Hepatocyte (in vitro differentiated cells): ENCODE results near the gene PRDM5.

ENCODE experiments used
- CTCF ChIP-seq: fragments of 200-600 bp; sonication (generic); IDR thresholded peaks from 2 replicates; pipeline ENCODE4 v1.5.1; 2016; ENCODE audit warnings: antibody characterized with exemption, mild to moderate bottlenecking; ENCODE audit not compliant: poor library complexity
- EZH2 ChIP-seq: fragments of 200-600 bp; sonication (generic); IDR thresholded peaks from 2 replicates; pipeline ENCODE4 v1.6.1; 2016; ENCODE audit warnings: antibody characterized with exemption, mild to moderate bottlenecking, borderline replicate concordance
- EZH2phosphoT487 ChIP-seq: fragments of 200-600 bp; sonication (generic); IDR thresholded peaks from one replicate; pipeline ENCODE4 v1.6.1; 2018; ENCODE audit warnings: antibody characterized with exemption, mild to moderate bottlenecking, low read depth, moderate library complexity; ENCODE audit not compliant: unreplicated experiment, severe bottlenecking

- TF ChIP-seq EZH2phosphoT487 (no peak), CTCF (no peak), EZH2 (no peak)
Observed at GRCh38 chr4:120685756-120686278, 236.7 kb downstream of the PRDM5 start.
